Mesenteric fat pad (tissue), 1 donor: ENCODE data around the gene CSTPP1. TPM values are rescaled to one million over a fixed set of nuclear protein-coding genes. Genes with fewer than 3 reads are reported as not detected.
"Not testable (repeated sequence)": the region's sequence is repeated elsewhere in the genome, so short reads cannot be mapped to it uniquely, and the experiment has no call there.

Experiments used
- DNase-seq: peaks from one replicate; pipeline ENCODE4 v3.0.0-alpha.2; 2020; ENCODE audit warnings: low spot score
- total RNA-seq: library from RNA; stranded (reverse); fragmentation: NEBNext Ultra II Directional; extraction: Animal tissue kit (Norgen Biotek cat#: 25700); gene quantifications from one replicate; pipeline ENCODE4 v1.2.1, GENCODE V29; 2021
- donor health status: DM: yes; HTN: yes; CAD: no.

The CSTPP1 gene
- total RNA-seq, 1 donor from 2014 or later = 15.3 TPM

DNA sequence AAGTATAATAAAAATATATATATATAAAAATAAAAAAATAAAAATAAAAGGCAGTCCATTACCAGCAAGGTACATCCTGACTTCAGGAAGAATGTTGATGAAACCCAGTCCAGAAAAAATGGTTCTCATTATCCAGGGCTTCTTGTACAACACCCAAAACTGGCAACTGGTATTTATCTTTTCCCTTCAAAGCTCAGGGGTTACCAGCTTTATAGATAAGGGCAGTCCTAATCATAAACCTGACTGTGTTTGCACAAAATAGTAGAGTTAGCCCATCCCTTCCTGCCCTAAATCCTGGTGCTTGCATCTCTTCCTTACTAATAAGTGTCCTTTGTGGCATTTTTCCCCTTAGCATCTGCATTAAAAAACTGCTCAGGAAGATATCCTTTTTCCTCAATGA is 97.5 kb downstream of the CSTPP1 start:
- DNase-seq = no peak

DNA sequence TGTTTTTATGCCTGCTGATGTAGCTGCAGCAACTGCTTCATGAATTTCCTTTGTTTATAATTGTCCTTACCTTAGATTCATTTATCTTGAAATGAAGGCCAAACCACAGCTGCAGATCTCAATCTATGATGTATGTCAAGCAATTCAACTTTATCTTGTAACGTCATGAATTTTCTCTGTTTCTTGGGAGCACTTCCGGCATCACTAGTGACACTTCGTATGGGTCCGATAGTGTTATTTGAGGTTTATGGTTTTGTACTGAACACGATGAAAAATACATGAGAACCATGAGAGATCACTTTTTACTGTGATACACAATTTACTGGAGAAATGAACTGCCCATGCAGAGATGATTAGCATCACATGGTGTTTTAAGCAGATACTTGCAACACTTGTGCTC is 98.5 kb downstream of the CSTPP1 start:
- no peak for DNase-seq

GRCh38 chr11:47044119-47044518 is 107.6 kb downstream of the CSTPP1 start:
- DNase-seq = no peak

- no peak for DNase-seq
Observed at GRCh38 chr11:47047972-47048371, 111.4 kb downstream of the CSTPP1 start.

DNA sequence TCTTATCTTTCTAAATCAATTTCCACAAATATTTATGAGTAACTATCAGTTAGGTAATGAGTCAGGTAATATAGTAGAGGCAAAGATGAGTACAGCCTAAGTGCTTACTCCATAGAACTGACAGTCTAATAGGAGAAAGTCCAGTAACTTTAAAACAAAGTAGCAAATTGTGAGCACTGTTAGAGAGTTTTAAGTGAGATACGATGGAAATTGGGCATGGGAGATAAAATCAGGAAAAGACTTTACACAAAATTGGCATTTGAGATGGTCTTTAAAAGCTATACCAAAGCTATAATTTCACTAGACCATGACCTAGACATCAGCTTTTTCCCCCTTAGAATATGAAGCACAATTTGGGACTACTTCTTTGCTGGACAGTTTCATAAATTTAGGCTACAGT is 113.7 kb downstream of the CSTPP1 start:
- no peak for DNase-seq

- DNase-seq = no peak
Observed at GRCh38 chr11:47051217-47051616, 114.7 kb downstream of the CSTPP1 start.

GRCh38 chr11:47052165-47052564 is 115.6 kb downstream of the CSTPP1 start:
- DNase-seq = no peak

- no peak for DNase-seq
Observed at GRCh38 chr11:47052576-47052975, 116.0 kb downstream of the CSTPP1 start.

DNA sequence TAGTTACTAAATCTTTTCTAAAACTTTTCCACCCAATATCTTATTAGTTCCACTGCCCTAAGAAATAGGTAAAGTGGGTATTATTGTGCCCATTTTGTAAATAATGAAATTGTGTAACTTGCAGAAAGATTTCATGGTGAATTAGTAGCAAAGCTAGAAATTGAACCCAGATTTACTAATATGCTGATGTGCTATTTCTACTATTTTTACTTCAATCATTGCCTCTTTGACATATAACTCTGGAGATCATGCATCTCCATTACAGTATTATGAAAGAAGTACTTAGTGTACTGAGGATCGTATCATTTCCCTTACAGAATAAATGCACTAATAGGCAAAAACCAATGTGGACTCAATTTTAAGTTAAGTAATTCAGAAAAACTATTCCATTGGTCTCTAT is 119.0 kb downstream of the CSTPP1 start:
- DNase-seq = no peak

- DNase-seq = no peak
Observed at GRCh38 chr11:47056261-47056915, 119.8 kb downstream of the CSTPP1 start.

DNA sequence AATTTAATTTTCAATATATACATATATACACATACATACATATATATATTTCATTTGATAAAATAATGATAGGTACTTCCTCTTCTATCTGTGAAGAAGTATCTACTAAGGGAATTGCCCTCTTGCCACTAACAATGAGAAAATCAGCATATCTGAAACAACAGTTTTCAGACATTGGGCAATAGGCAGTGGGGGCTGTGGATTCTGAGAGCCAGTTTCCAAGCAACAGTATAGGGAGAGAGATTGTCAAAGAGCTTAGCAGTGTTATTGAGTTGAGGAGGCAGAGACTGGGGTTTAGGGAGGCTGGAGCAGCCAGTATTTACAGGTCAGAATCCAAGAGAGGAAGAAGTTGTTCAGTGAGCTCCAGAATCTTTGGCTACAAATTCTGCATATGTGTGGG is 120.8 kb downstream of the CSTPP1 start:
- DNase-seq = no peak

DNA sequence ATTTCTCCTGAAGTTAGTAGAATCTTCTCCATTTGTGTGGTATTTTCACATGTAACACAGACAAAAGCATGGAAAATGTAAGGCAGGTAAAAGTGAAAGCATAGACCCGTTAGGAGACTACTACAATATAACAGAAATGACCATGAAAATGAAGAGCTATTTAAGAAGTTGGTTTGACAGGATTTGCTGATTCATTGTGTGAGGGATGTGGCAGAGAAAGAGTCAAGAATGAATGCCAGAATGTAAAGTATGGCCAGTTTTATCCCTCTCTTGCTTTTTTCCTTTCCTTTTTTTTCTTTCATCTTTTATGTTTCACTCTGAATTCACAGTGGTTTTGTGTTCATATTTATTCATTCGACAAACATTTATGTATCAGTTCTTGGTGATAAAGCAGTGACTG is 124.2 kb downstream of the CSTPP1 start:
- DNase-seq = no peak

DNA sequence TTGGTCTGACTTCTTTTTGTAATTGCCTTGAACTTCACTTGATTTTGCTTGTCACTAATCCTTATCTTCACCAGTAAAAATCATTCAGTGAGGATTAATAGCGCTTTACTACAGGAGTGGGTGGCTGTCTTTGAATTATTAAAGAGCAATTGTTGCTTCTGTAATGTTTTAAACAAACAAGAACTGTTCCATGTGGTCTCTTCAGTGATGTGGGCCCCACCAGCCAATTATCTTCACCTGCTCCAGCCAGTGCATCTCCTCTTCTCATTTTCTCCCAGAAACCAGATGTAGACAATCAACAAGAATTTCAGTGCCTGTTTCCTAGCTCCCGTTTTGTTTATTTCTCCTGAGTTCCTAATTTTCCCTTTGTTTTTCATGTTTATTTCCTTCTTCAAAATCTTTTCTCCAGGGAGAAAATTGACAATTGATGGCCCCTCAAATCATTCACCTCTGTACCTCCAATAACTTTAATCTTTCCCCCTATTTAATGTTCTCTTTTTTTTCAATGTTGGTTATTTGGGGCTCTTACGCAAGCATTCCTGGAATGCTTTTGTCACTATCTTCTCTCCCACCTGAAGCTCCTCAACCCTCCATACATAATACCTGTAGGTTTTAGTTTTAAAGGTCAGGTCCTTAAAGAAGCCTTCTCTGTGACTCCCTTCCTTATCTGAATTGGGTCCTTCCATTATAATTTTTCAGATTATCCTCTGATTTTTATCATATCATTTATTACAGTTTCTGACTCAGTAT is 125.0 kb downstream of the CSTPP1 start:
- no peak for DNase-seq

- no peak for DNase-seq
Observed at GRCh38 chr11:47062736-47063135, 126.2 kb downstream of the CSTPP1 start.

- no peak for DNase-seq
Observed at GRCh38 chr11:47067401-47067800, 130.8 kb downstream of the CSTPP1 start.

GRCh38 chr11:47070769-47071168 is 134.2 kb downstream of the CSTPP1 start:
- no peak for DNase-seq

GRCh38 chr11:47071341-47071740 is 134.8 kb downstream of the CSTPP1 start:
- DNase-seq = no peak

DNA sequence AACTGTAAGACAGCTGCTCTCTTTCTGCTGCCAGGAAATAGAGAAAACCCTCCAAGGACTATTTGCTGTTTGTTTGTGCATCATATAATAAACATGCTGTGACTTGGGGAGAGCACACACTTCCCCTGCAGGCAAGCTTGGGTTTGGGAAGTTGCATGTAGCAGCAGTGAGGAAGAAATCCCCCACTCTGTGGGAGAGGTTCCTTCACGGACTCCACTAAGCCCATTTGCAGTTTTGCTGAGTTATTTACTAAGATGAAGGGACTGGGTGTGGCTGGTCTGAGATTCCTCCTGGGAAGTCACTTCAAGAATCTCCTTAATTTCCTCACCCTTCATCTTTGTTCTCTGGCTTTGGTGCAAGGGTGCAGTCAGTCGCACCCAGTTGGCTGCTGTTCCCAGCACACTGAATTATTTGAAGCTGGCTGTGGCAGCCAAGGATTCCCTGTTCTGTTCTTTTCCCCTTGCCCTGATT is 135.3 kb downstream of the CSTPP1 start:
- DNase-seq = no peak

- DNase-seq = no peak
Observed at GRCh38 chr11:47078751-47079521, 142.4 kb downstream of the CSTPP1 start.

DNA sequence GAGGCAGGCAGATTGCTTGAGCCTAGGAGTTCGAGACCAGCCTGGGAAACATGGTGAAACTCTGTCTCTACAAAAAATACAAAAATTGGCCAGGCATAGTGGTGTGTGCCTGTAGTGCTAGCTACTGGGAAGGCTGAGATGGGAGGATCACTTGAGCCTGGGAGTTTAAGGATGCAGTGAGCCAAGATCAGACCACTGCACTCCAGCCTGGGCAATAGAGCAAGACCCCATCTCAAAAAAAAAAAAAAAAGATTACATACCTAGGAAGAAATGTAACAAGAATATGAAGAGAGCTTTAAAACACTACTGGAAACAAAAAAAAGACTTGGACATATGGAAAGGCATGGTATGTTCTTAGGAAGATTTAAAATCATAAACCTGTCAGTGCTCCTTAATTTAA is 144.2 kb downstream of the CSTPP1 start:
- DNase-seq = not testable (repeated sequence)

DNA sequence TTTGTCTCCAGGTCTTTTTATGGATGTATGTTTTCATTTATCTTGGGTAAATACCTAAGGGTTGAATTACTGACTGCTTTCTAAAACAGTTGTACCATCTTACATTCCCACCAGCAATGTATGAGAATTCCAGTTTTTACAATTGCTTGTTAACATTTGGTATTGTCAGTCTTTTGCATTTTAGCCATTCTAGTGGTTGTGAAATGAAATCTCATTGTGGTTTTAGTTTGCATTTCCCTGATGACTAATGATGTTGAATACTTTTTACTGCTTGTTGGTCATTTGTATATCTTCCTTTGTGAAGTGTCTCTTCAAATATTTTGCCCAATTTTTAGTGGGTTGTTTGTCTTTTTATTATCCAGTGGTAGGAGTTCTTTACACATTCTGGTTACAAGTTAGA is 147.4 kb downstream of the CSTPP1 start:
- DNase-seq = no peak

GRCh38 chr11:47087801-47088200 is 151.2 kb downstream of the CSTPP1 start:
- no peak for DNase-seq
